HCT116 (cell line): ENCODE results near the gene RAC2. TPM values are rescaled to one million over a fixed set of nuclear protein-coding genes. Genes with fewer than 3 reads are reported as not detected.

Source experiments
- ATAC-seq: fragments of 200-7000 bp; cut with Tn5 transposase; 2 replicates; pipeline ENCODE4 v1.9.1; 2020; ENCODE audit warnings: mild to moderate bottlenecking, moderate library complexity
- BruUV-seq: library from RNA; stranded (reverse); fragments of 400-500 nt; replicated peaks from 2 replicates; lab custom pipeline; 2021; lab: Mats Ljungman, UMichigan
- CTCF ChIA-PET: fragments of 300-600 bp; sonication (Branson Sonifier 250); formaldehyde crosslinking; loops from one replicate; lab custom pipeline; 2021; ENCODE audit warnings: antibody characterized with exemption; lab: Charles Lee
- POLR2A ChIA-PET: fragments of 300-600, 350-600 bp; sonication (Branson Sonifier 250); formaldehyde crosslinking; loops from one replicate; lab custom pipeline; 2021; ENCODE audit warnings: antibody characterized with exemption; lab: Charles Lee
- RAD21 ChIA-PET, 2 experiments: fragments of 300-600 bp; sonication (Branson Sonifier 250); formaldehyde crosslinking; loops; one replicate each; lab custom pipeline; 2023; ENCODE audit warnings: low total read pairs in 2 of 2; ENCODE audit not compliant: uncharacterized antibody in 2 of 2, unreplicated experiment in 2 of 2, low non-redundant PET in 1 of 2; lab: Charles Lee
- DNase-seq: peaks from one replicate; pipeline ENCODE4 v3.0.0-alpha.2; 2010; ENCODE audit warnings: low read depth, low spot score
- H2AFZ ChIP-seq: fragments of 200-600 bp; shearing (Covaris generic), sonication (generic); 2 replicates; pipeline ENCODE4 v1.6.1; 2017; ENCODE audit warnings: low read depth, mixed run types, mixed read lengths, antibody characterized with exemption, low read length; ENCODE audit not compliant: poor library complexity, severe bottlenecking
- H3K27ac ChIP-seq: 2 replicates; pipeline ENCODE4 v1.5.1; 2012; ENCODE audit warnings: low read depth, low read length
- H3K27me3 ChIP-seq: fragments of 200-600 bp; sonication (generic); 2 replicates; pipeline ENCODE4 v1.6.1; 2016; ENCODE audit warnings: mixed run types, low read length, mixed read lengths; ENCODE audit not compliant: insufficient read depth
- H3K36me3 ChIP-seq, 2 experiments: fragments of 200-500 bp in 1 of 2; fragments of 200-600 bp in 1 of 2; sonication (Bioruptor generic) in 1 of 2; sonication (generic) in 1 of 2; 2 replicates each; pipeline versions ENCODE4 v1.5.1 to v1.6.1; 2014 to 2016; ENCODE audit warnings: low read length in 2 of 2, inconsistent platforms in 1 of 2, mixed read lengths in 1 of 2, mixed run types in 1 of 2; ENCODE audit not compliant: insufficient read depth in 2 of 2, control insufficient read depth in 1 of 2
- H3K4me1 ChIP-seq, 2 experiments: fragments of 200-600 bp in 1 of 2; sonication (generic) in 1 of 2; 2 replicates each; pipeline versions ENCODE4 v1.5.1 to v1.6.1; 2012 to 2017; ENCODE audit warnings: low read length in 2 of 2, inconsistent platforms in 1 of 2, mild to moderate bottlenecking in 1 of 2, mixed read lengths in 1 of 2, mixed run types in 1 of 2, moderate library complexity in 1 of 2; ENCODE audit not compliant: insufficient read depth in 2 of 2, control insufficient read depth in 1 of 2
- H3K4me2 ChIP-seq: fragments of 200-600 bp; sonication (generic); 2 replicates; pipeline ENCODE4 v1.6.1; 2017; ENCODE audit warnings: mixed run types, low read length, mixed read lengths
- H3K4me3 ChIP-seq, 2 experiments: fragments of 200-600 bp in 1 of 2; sonication (generic) in 1 of 2; replicated peaks in 1 of 2; 2 replicates each; pipeline ENCODE4 v1.5.1; 2011 to 2016; ENCODE audit warnings: low read length in 2 of 2, control low read depth in 1 of 2, low read depth in 1 of 2, mild to moderate bottlenecking in 1 of 2, mixed read lengths in 1 of 2, mixed run types in 1 of 2
- H3K79me2 ChIP-seq: fragments of 200-600 bp; sonication (generic); 2 replicates; pipeline ENCODE4 v1.6.1; 2017; ENCODE audit warnings: mild to moderate bottlenecking, mixed run types, low read length, moderate library complexity, mixed read lengths; ENCODE audit not compliant: insufficient read depth
- H3K9ac ChIP-seq: fragments of 200-600 bp; sonication (generic); 2 replicates; pipeline ENCODE4 v1.6.1; 2016; ENCODE audit warnings: low read length, mixed read lengths
- H3K9me2 ChIP-seq: fragments of 200-600 bp; sonication (generic), shearing (Covaris generic); 2 replicates; pipeline ENCODE4 v1.6.1; 2017; ENCODE audit warnings: mixed run types, mild to moderate bottlenecking, moderate library complexity; ENCODE audit not compliant: insufficient read depth
- H3K9me3 ChIP-seq, 2 experiments: fragments of 200-500 bp in 1 of 2; fragments of 200-600 bp in 1 of 2; sonication (Bioruptor generic) in 1 of 2; sonication (generic) in 1 of 2; 2 replicates each; pipeline ENCODE4 v1.6.1; 2014 to 2017; ENCODE audit warnings: low read length in 2 of 2, mixed read lengths in 2 of 2, inconsistent platforms in 1 of 2, low read depth in 1 of 2, mild to moderate bottlenecking in 1 of 2, mixed run types in 1 of 2, moderate library complexity in 1 of 2; ENCODE audit not compliant: control insufficient read depth in 1 of 2, insufficient read depth in 1 of 2
- H4K20me1 ChIP-seq: fragments of 200-600 bp; sonication (generic), shearing (Covaris generic); 2 replicates; pipeline ENCODE4 v1.6.1; 2017; ENCODE audit warnings: mixed run types, mild to moderate bottlenecking, moderate library complexity; ENCODE audit not compliant: insufficient read depth
- ATF3 ChIP-seq: IDR thresholded peaks from 2 replicates; pipeline ENCODE4 v1.6.1; 2012
- CBX3 ChIP-seq: IDR thresholded peaks from 2 replicates; pipeline ENCODE4 v1.6.1; 2012; ENCODE audit warnings: low read depth
- CEBPB ChIP-seq: IDR thresholded peaks from 2 replicates; pipeline ENCODE4 v1.6.1; 2012; ENCODE audit warnings: low read depth
- EZH2 ChIP-seq: fragments of 200-600 bp; sonication (generic); IDR thresholded peaks from 2 replicates; pipeline ENCODE4 v1.6.1; 2017; ENCODE audit warnings: antibody characterized with exemption, mixed run types
- EZH2phosphoT487 ChIP-seq: fragments of 200-600 bp; IDR thresholded peaks from 2 replicates; pipeline ENCODE4 v1.6.1; 2018; ENCODE audit warnings: antibody characterized with exemption, borderline replicate concordance
- FOSL1 ChIP-seq: IDR thresholded peaks from 2 replicates; pipeline ENCODE4 v1.6.1; 2012; ENCODE audit warnings: low read depth
- JUND ChIP-seq: IDR thresholded peaks from 2 replicates; pipeline ENCODE4 v1.6.1; 2012
- MAX ChIP-seq: IDR thresholded peaks from 2 replicates; pipeline ENCODE4 v1.6.1; 2012
- POLR2A ChIP-seq: IDR thresholded peaks from 2 replicates; pipeline ENCODE4 v1.7.0; 2011; ENCODE audit warnings: borderline replicate concordance; ENCODE audit not compliant: insufficient read depth, insufficient read length; ENCODE audit errors: extremely low read depth
- POLR2AphosphoS5 ChIP-seq: IDR thresholded peaks from 2 replicates; pipeline ENCODE4 v1.6.1; 2011; ENCODE audit warnings: mild to moderate bottlenecking, low read depth, low read length, moderate library complexity
- RAD21 ChIP-seq: IDR thresholded peaks from 2 replicates; pipeline ENCODE4 v1.6.1; 2012; ENCODE audit warnings: low read depth, mild to moderate bottlenecking
- REST ChIP-seq: IDR thresholded peaks from 2 replicates; pipeline ENCODE4 v1.6.1; 2012; ENCODE audit warnings: low read depth
- SIN3A ChIP-seq: IDR thresholded peaks from 2 replicates; pipeline ENCODE4 v1.6.1; 2012; ENCODE audit warnings: low read depth
- SP1 ChIP-seq: IDR thresholded peaks from 2 replicates; pipeline ENCODE4 v1.6.1; 2012; ENCODE audit warnings: low read depth
- YY1 ChIP-seq: IDR thresholded peaks from 2 replicates; pipeline ENCODE4 v1.6.1; 2011; ENCODE audit warnings: low read length, low read depth, moderate library complexity, mild to moderate bottlenecking; ENCODE audit not compliant: insufficient replicate concordance; ENCODE audit errors: extremely low read depth
- ZBTB33 ChIP-seq: IDR thresholded peaks from 2 replicates; pipeline ENCODE4 v1.6.1; 2011; ENCODE audit warnings: mild to moderate bottlenecking, low read length, moderate library complexity; ENCODE audit not compliant: insufficient replicate concordance; ENCODE audit errors: extremely low read depth
- ZFX ChIP-seq: fragments of 450-650 bp; IDR thresholded peaks from 2 replicates; pipeline ENCODE4 v1.6.1; 2017
- ZNF274 ChIP-seq: fragments of 200-500 bp; sonication (Bioruptor generic); IDR thresholded peaks from 2 replicates; pipeline ENCODE4 v1.6.1; 2014; ENCODE audit warnings: mild to moderate bottlenecking, low read depth, low read length, inconsistent platforms
- intact Hi-C: fragments of 100-400 bp; cut with micrococcal nuclease; formaldehyde crosslinking; loops from 2 replicates; pipeline ENCODE4 v1.10.0; 2022
- total RNA-seq: library from RNA; stranded (reverse); gene quantifications from one replicate; pipeline ENCODE4 v1.2.1, GENCODE V29; 2021; ENCODE audit not compliant: unreplicated experiment
- TF ChIP-seq, protein P1 (sequence below), 3 experiments: fragments of 200-600 bp in 1 of 3; sonication (generic) in 1 of 3; IDR thresholded peaks in 2 of 3; conservative IDR thresholded peaks in 1 of 3; 2 replicates each; pipeline ENCODE4 v1.5.1; 2012 to 2017; ENCODE audit warnings: low read depth in 2 of 3, low read length in 2 of 3, antibody characterized with exemption in 1 of 3, borderline replicate concordance in 1 of 3, control low read depth in 1 of 3, mild to moderate bottlenecking in 1 of 3, mixed read lengths in 1 of 3, mixed run types in 1 of 3, moderate library complexity in 1 of 3; ENCODE audit not compliant: insufficient read depth in 1 of 3

RAC2 gene
- total RNA-seq, 1 experiment from 2014 or later: 62.0 TPM

DNA sequence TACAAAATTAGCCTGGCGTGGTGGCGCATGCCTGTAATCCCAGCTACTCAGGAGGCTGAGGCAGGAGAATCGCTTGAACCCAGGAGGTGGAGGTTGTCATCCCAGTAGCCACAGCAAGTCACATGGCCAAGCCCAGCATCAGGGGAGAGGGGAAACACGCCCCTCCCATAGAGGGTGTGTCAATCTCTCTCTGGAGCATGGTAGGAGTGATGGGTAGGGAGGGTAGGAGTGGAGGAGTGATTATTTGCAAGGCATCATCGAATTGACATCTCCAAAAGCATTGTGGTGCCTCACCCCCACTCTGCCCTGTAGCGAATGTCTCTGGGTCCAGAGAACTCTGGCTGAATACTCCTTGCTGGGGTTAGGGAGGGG, 25.7 kb downstream of the RAC2 start:
- no peak overlapping the region for H3K9ac ChIP-seq
- RAD21 ChIA-PET: no interaction called here
- H3K79me2 ChIP-seq: no peaks in the 10 kb centered on the region
- no peak overlapping the region for H3K4me3 ChIP-seq
- H4K20me1 ChIP-seq: no peaks in the 10 kb centered on the region
- no peak for TF ChIP-seq POLR2A
- TF ChIP-seq, protein P1, sequence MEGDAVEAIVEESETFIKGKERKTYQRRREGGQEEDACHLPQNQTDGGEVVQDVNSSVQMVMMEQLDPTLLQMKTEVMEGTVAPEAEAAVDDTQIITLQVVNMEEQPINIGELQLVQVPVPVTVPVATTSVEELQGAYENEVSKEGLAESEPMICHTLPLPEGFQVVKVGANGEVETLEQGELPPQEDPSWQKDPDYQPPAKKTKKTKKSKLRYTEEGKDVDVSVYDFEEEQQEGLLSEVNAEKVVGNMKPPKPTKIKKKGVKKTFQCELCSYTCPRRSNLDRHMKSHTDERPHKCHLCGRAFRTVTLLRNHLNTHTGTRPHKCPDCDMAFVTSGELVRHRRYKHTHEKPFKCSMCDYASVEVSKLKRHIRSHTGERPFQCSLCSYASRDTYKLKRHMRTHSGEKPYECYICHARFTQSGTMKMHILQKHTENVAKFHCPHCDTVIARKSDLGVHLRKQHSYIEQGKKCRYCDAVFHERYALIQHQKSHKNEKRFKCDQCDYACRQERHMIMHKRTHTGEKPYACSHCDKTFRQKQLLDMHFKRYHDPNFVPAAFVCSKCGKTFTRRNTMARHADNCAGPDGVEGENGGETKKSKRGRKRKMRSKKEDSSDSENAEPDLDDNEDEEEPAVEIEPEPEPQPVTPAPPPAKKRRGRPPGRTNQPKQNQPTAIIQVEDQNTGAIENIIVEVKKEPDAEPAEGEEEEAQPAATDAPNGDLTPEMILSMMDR (IDR thresholded peaks at IDR 0.05 in 2 of 3, conservative IDR thresholded peaks at IDR 0.05 in 1 of 3; ENCODE audit: borderline replicate concordance in 1 of 3, insufficient read depth in 1 of 3, low read depth in 2 of 3, low read length in 2 of 3): no peak
- no peak for TF ChIP-seq MAX
- no peak for TF ChIP-seq RAD21
- TF ChIP-seq ZNF274: no peak
- no peak for TF ChIP-seq ZBTB33
- TF ChIP-seq EZH2: no peak
- TF ChIP-seq EZH2phosphoT487: no peak
- no peak for TF ChIP-seq JUND
- TF ChIP-seq SP1: no peak
- TF ChIP-seq CBX3: no peak
- no peak for TF ChIP-seq YY1
- no peak for TF ChIP-seq SIN3A
- TF ChIP-seq CEBPB: no peak
- TF ChIP-seq FOSL1: no peak
- no peak for TF ChIP-seq ATF3
- TF ChIP-seq POLR2AphosphoS5: no peak
- no peak for TF ChIP-seq REST
- TF ChIP-seq ZFX: no peak
- TF ChIP-seq, all 23 proteins: peak for 0
- peaks cover 0 to 6% of the 10 kb centered on the region in 2 experiments; a peak in 1 of 4 replicates for H3K9me3 ChIP-seq
- ChIA-PET CTCF (interaction anchor here (1.3 kb wide), 1 partner anchor 19 kb away, joined by 3 read pairs; no protein-coding TSS in a partner anchor), POLR2A (no interaction called here)
- H3K4me2 ChIP-seq: no peak overlapping the region
- intact Hi-C loops: no loop called here
- no peak overlapping the region for H3K27ac ChIP-seq
- DNase-seq (no peak), ATAC-seq (no peak)
- H2AFZ ChIP-seq: no peak overlapping the region
- no peaks in the 10 kb centered on the region for H3K36me3 ChIP-seq
- no TSS peak for BruUV-seq
- peaks cover 0 to 5% of the 10 kb centered on the region in 2 experiments; a peak in 2 of 4 replicates for H3K4me1 ChIP-seq
- no peaks in the 10 kb centered on the region for H3K9me2 ChIP-seq
- no peaks in the 10 kb centered on the region for H3K27me3 ChIP-seq
